NCI-H345 (cell line): ENCODE results near the gene MT1HL1.
A peak's percentile ranks its signal among the peaks of the same experiment; 100 is the strongest.
"Not testable (repeated sequence)": the region's sequence is repeated elsewhere in the genome, so short reads cannot be mapped to it uniquely, and the experiment has no call there.

Experiments used
- DNase-seq: peaks from one replicate; lab custom pipeline; 2025; lab: John Stamatoyannopoulos, UW

MT1HL1 gene

GRCh38 chr1:237016626-237017025, 12.4 kb upstream of the MT1HL1 start:
- no peak for DNase-seq

GRCh38 chr1:237013608-237014007, 9.4 kb upstream of the MT1HL1 start:
- DNase-seq: no peak

- DNase-seq: peak; percentile 59
Measured at GRCh38 chr1:237012788-237013383, 8.6 kb upstream of the MT1HL1 start.

GRCh38 chr1:237012361-237012760, 8.1 kb upstream of the MT1HL1 start:
- no peak for DNase-seq

GRCh38 chr1:237011432-237011831, 7.2 kb upstream of the MT1HL1 start:
- no peak for DNase-seq

- no peak for DNase-seq
Measured at GRCh38 chr1:237009611-237010010, 5.4 kb upstream of the MT1HL1 start.

- no peak for DNase-seq
Measured at GRCh38 chr1:237007147-237007881, 3.1 kb upstream of the MT1HL1 start.

- no peak for DNase-seq
Measured at GRCh38 chr1:237005674-237006073, 1.4 kb upstream of the MT1HL1 start.

- no peak for DNase-seq
Measured at GRCh38 chr1:237003516-237003915, 725 bp downstream of the MT1HL1 start.

- DNase-seq: no peak
Measured at GRCh38 chr1:237000191-237000590, 4.0 kb downstream of the MT1HL1 start.

GRCh38 chr1:236998546-236998945, 5.7 kb downstream of the MT1HL1 start:
- DNase-seq: peak; percentile 41

GRCh38 chr1:236997882-236998281, 6.4 kb downstream of the MT1HL1 start:
- peak; percentile 75 for DNase-seq

- no peak for DNase-seq
Measured at GRCh38 chr1:236997361-236997760, 6.9 kb downstream of the MT1HL1 start.

- no peak for DNase-seq
Measured at GRCh38 chr1:236994450-236994849, 9.8 kb downstream of the MT1HL1 start.

- no peak for DNase-seq
Measured at GRCh38 chr1:236992449-236992848, 11.8 kb downstream of the MT1HL1 start.

GRCh38 chr1:236990052-236990445, 14.2 kb downstream of the MT1HL1 start:
- no peak for DNase-seq

GRCh38 chr1:236989290-236990051, 14.8 kb downstream of the MT1HL1 start:
- DNase-seq: no peak

- no peak for DNase-seq
Measured at GRCh38 chr1:236983818-236984217, 20.4 kb downstream of the MT1HL1 start.

GRCh38 chr1:236982380-236982779, 21.9 kb downstream of the MT1HL1 start:
- DNase-seq: peak; percentile 29

- DNase-seq: not testable (repeated sequence)
Measured at GRCh38 chr1:236981431-236981830, 22.8 kb downstream of the MT1HL1 start.

GRCh38 chr1:236980673-236981072, 23.6 kb downstream of the MT1HL1 start:
- DNase-seq: no peak

GRCh38 chr1:236979149-236979900, 24.9 kb downstream of the MT1HL1 start:
- DNase-seq: no peak
